ENCODE measurements around the gene AFAP1L2. TPM values are rescaled to one million over a fixed set of nuclear protein-coding genes. Genes with fewer than 3 reads are reported as not detected.

Gene AFAP1L2
- total RNA-seq, 2 experiments from 2014 or later, result 0.36 to 0.50 TPM

GRCh38 chr10:114252883-114253282, 151.4 kb downstream of the AFAP1L2 start:
- Histone ChIP-seq H3K27me3 (ENCODE audit: control insufficient read depth in 1 of 2, insufficient read depth in 2 of 2, low read length in 2 of 2) (no peaks in the 10 kb centered on the region), H3K9me3 (ENCODE audit: control insufficient read depth in 1 of 2, insufficient read depth in 1 of 2, low read length in 2 of 2) (no peaks in the 10 kb centered on the region), H3K4me3 (ENCODE audit: low read length) (no peak overlapping the region), H3K27ac (ENCODE audit: low read depth in 1 of 2, low read length in 2 of 2) (no peak overlapping the region), H3K36me3 (ENCODE audit: insufficient read depth, low read length) (no peaks in the 10 kb centered on the region), H3K4me1 (ENCODE audit: insufficient read depth, low read length) (no peaks in the 10 kb centered on the region)
- intact Hi-C loops (cut with DNase I, micrococcal nuclease), result no loop called here
- ChIA-PET POLR2A (no interaction called here), CTCF (no interaction called here)
- TF ChIP-seq, protein P1, sequence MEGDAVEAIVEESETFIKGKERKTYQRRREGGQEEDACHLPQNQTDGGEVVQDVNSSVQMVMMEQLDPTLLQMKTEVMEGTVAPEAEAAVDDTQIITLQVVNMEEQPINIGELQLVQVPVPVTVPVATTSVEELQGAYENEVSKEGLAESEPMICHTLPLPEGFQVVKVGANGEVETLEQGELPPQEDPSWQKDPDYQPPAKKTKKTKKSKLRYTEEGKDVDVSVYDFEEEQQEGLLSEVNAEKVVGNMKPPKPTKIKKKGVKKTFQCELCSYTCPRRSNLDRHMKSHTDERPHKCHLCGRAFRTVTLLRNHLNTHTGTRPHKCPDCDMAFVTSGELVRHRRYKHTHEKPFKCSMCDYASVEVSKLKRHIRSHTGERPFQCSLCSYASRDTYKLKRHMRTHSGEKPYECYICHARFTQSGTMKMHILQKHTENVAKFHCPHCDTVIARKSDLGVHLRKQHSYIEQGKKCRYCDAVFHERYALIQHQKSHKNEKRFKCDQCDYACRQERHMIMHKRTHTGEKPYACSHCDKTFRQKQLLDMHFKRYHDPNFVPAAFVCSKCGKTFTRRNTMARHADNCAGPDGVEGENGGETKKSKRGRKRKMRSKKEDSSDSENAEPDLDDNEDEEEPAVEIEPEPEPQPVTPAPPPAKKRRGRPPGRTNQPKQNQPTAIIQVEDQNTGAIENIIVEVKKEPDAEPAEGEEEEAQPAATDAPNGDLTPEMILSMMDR (IDR thresholded peaks at IDR 0.05), result no peak
- peaks cover under 1% of the 10 kb centered on the region for H3K4me1 Mint-ChIP-seq (ENCODE audit: low read depth)
- H3K27me3 Mint-ChIP-seq, result peaks cover 6% of the 10 kb centered on the region
- H3K36me3 Mint-ChIP-seq (ENCODE audit: low read depth), result no peaks in the 10 kb centered on the region
- ATAC-seq (ENCODE audit: poor library complexity) (no peak), DNase-seq (no peak)
- no peak overlapping the region for H3K4me3 Mint-ChIP-seq
- H3K9me3 Mint-ChIP-seq, result no peaks in the 10 kb centered on the region
- H3K27ac Mint-ChIP-seq, result no peak overlapping the region

DNA sequence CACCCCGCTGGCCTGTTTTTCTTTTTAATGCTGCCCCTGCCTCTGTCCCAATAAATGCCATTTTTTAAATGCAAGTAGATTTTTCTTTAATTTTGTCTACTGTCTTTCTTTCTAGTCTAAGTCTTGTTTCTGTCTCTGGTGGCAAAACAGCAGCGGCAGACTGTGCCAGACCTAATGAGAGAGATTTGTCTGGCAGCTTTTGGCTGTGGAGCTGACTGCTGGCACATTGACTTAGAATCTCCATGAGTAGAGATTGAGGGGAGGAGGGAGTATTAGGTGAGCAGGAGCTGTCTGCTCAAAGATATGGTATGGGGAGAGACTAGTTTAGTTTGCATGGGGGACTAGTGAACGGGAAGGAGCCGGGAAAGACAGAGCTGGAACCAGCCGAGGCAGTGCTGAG, 152.2 kb downstream of the AFAP1L2 start:
- ATAC-seq (ENCODE audit: poor library complexity) (no peak), DNase-seq (no peak)
- H3K4me3 ChIP-seq (ENCODE audit: low read length), result no peak overlapping the region
- no peaks in the 10 kb centered on the region for H3K9me3 Mint-ChIP-seq
- H3K27ac Mint-ChIP-seq, result no peak overlapping the region
- ChIA-PET POLR2A (no interaction called here), CTCF (no interaction called here)
- TF ChIP-seq, protein P1 (IDR thresholded peaks at IDR 0.05), result no peak
- no peak overlapping the region for H3K27ac ChIP-seq (ENCODE audit: low read depth in 1 of 2, low read length in 2 of 2)
- no peaks in the 10 kb centered on the region for H3K9me3 ChIP-seq (ENCODE audit: control insufficient read depth in 1 of 2, insufficient read depth in 1 of 2, low read length in 2 of 2)
- H3K4me1 Mint-ChIP-seq (ENCODE audit: low read depth), result no peaks in the 10 kb centered on the region
- H3K36me3 ChIP-seq (ENCODE audit: insufficient read depth, low read length), result no peaks in the 10 kb centered on the region
- H3K36me3 Mint-ChIP-seq (ENCODE audit: low read depth), result no peaks in the 10 kb centered on the region
- H3K27me3 ChIP-seq (ENCODE audit: control insufficient read depth in 1 of 2, insufficient read depth in 2 of 2, low read length in 2 of 2), result no peaks in the 10 kb centered on the region
- H3K4me1 ChIP-seq (ENCODE audit: insufficient read depth, low read length), result no peaks in the 10 kb centered on the region
- H3K4me3 Mint-ChIP-seq, result no peak overlapping the region
- intact Hi-C loops (cut with DNase I, micrococcal nuclease), result no loop called here
- peaks cover 6% of the 10 kb centered on the region for H3K27me3 Mint-ChIP-seq

DNA sequence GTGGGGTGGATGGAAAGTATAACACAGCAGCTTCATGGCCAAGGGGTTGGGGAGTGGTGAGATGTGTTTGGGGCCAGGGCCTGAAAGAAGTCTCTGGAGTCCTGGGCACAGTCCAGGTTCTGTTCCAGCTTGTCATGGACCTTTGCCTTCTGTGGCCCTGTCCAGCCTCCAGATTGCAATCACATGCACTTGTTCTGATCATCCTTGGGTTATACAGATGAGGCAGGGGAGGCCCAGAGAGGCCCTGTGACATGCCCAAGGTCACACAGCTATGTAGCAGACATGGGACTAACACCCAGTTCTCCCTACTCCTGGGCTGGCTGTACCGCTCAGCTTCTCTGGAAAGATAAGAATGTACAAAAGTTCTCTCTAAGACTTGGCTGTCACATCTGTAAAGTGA, 153.6 kb downstream of the AFAP1L2 start:
- ChIA-PET POLR2A (no interaction called here), CTCF (no interaction called here)
- Histone ChIP-seq H3K9me3 (ENCODE audit: control insufficient read depth in 1 of 2, insufficient read depth in 1 of 2, low read length in 2 of 2) (no peaks in the 10 kb centered on the region), H3K27me3 (ENCODE audit: control insufficient read depth in 1 of 2, insufficient read depth in 2 of 2, low read length in 2 of 2) (no peaks in the 10 kb centered on the region), H3K36me3 (ENCODE audit: insufficient read depth, low read length) (no peaks in the 10 kb centered on the region), H3K4me1 (ENCODE audit: insufficient read depth, low read length) (no peaks in the 10 kb centered on the region), H3K4me3 (ENCODE audit: low read length) (no peak overlapping the region), H3K27ac (ENCODE audit: low read depth in 1 of 2, low read length in 2 of 2) (no peak overlapping the region)
- intact Hi-C loops (cut with DNase I, micrococcal nuclease), result no loop called here
- Mint-ChIP-seq H3K27ac (no peak overlapping the region), H3K4me1 (ENCODE audit: low read depth) (no peaks in the 10 kb centered on the region), H3K36me3 (ENCODE audit: low read depth) (no peaks in the 10 kb centered on the region), H3K4me3 (no peak overlapping the region), H3K27me3 (peaks cover 6% of the 10 kb centered on the region), H3K9me3 (no peaks in the 10 kb centered on the region)
- ATAC-seq (ENCODE audit: poor library complexity) (no peak), DNase-seq (no peak)
- TF ChIP-seq, protein P1 (IDR thresholded peaks at IDR 0.05), result no peak
